B cell (primary cell): ENCODE results near the gene NIPSNAP3A.

Experiments
- EZH2 ChIP-seq: IDR thresholded peaks from 2 replicates; pipeline ENCODE4 v1.6.1; 2012; ENCODE audit warnings: borderline replicate concordance, low read depth, mild to moderate bottlenecking, moderate library complexity, low read length; ENCODE audit not compliant: insufficient read depth, poor library complexity, severe bottlenecking
- TF ChIP-seq, protein P1 (sequence below): fragments of 200-600 bp; IDR thresholded peaks from one replicate; pipeline ENCODE4 v1.8.0; 2022; ENCODE audit warnings: antibody characterized with exemption, mild to moderate bottlenecking

DNA sequence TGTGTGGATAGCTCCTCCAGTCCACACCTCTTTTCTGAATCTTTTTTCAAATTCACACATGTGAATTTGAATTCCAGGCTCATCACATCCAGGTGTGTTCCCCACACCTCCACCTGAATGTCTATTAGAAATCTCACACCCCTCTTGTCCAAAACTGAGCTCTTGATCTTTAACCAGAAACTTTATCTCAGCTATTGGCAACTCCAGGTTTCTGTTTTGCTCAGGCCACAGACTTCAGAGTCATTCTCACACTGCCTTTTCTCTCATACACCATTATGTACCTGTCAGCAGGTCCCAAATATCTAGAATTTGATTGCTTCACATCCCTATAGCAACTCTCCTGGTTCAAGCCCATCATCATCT, 28.1 kb downstream of the NIPSNAP3A start:
- TF ChIP-seq, protein P1, sequence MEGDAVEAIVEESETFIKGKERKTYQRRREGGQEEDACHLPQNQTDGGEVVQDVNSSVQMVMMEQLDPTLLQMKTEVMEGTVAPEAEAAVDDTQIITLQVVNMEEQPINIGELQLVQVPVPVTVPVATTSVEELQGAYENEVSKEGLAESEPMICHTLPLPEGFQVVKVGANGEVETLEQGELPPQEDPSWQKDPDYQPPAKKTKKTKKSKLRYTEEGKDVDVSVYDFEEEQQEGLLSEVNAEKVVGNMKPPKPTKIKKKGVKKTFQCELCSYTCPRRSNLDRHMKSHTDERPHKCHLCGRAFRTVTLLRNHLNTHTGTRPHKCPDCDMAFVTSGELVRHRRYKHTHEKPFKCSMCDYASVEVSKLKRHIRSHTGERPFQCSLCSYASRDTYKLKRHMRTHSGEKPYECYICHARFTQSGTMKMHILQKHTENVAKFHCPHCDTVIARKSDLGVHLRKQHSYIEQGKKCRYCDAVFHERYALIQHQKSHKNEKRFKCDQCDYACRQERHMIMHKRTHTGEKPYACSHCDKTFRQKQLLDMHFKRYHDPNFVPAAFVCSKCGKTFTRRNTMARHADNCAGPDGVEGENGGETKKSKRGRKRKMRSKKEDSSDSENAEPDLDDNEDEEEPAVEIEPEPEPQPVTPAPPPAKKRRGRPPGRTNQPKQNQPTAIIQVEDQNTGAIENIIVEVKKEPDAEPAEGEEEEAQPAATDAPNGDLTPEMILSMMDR: no peak
- TF ChIP-seq EZH2: no peak
